ENCODE measurements around the gene CASD1.

Gene CASD1

DNA sequence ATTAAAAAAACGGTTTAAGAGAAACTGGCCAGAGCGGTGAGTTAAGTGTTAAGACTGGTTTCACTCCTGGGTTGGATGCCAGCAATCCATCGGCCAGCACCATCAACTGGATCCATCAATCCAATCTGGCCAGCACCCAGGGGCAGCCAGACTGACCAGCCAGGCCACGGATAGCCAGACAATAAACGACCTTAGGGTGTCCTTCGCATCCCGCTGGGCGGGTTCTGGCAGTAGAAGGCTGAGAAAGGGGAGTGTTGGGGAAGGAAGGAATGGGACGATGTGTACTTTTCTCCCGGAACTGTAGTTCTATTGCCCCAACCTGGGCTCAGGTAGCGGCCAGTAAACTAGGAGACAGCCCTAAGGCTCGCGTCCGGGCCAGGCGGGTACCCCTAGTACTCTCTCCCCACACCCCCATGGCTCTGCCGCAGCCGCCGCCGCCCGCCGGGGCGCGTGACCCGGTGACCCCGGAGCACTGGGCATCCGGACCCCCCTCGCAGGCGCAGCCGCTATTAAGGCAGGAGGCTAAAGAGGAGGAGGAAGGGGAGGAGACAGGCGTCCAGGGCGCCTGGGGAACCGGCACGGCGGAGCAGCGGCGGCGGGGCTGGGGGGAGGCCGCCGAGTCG, at the start of gene CASD1:
TSS of gene CASD1 (plus strand) at position 546 of the 623 bp plus-strand sequence. CDS start 276 bp downstream, outside the sequence.
- TF ChIP-seq, protein P1, sequence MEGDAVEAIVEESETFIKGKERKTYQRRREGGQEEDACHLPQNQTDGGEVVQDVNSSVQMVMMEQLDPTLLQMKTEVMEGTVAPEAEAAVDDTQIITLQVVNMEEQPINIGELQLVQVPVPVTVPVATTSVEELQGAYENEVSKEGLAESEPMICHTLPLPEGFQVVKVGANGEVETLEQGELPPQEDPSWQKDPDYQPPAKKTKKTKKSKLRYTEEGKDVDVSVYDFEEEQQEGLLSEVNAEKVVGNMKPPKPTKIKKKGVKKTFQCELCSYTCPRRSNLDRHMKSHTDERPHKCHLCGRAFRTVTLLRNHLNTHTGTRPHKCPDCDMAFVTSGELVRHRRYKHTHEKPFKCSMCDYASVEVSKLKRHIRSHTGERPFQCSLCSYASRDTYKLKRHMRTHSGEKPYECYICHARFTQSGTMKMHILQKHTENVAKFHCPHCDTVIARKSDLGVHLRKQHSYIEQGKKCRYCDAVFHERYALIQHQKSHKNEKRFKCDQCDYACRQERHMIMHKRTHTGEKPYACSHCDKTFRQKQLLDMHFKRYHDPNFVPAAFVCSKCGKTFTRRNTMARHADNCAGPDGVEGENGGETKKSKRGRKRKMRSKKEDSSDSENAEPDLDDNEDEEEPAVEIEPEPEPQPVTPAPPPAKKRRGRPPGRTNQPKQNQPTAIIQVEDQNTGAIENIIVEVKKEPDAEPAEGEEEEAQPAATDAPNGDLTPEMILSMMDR (IDR thresholded peaks at IDR 0.05; ENCODE audit: insufficient read depth, low read depth, low read length, missing control alignments) = no peak
- peak within 1 kb of the TSS; percentile 53 for H3K4me3 ChIP-seq (ENCODE audit: low read length)
- no peak for DNase-seq (ENCODE audit: low read depth)

DNA sequence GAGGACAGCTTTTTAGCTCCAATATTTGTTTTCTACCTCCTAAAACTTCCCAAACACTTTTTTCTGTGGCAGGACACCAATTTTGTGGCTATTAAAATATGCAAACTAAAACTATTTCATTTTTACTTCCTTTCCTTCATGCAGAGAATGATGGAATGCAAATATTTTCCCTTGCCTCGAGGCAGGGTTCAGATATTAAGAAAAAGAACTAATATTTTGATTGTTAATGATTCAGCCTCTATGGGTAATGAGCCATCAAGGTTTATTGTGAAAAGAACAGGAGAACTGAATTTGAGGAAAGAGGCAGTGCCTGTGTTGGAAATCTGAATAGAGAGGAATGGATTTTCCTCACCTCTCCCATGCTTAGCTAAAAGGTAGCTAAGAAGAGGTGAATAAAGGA, 43.1 kb upstream of the CASD1 start:
- DNase-seq (ENCODE audit: low read depth) = no peak
- H3K4me3 ChIP-seq (ENCODE audit: low read length) = no peak overlapping the region
- TF ChIP-seq, protein P1 (IDR thresholded peaks at IDR 0.05; ENCODE audit: insufficient read depth, low read depth, low read length, missing control alignments) = no peak

- TF ChIP-seq, protein P1 (IDR thresholded peaks at IDR 0.05; ENCODE audit: insufficient read depth, low read depth, low read length, missing control alignments) = no peak
- no peak for DNase-seq (ENCODE audit: low read depth)
- no peak overlapping the region for H3K4me3 ChIP-seq (ENCODE audit: low read length)
These were observed 38.0 kb upstream of the CASD1 start for GRCh38 chr7:94471604-94472003.

DNA sequence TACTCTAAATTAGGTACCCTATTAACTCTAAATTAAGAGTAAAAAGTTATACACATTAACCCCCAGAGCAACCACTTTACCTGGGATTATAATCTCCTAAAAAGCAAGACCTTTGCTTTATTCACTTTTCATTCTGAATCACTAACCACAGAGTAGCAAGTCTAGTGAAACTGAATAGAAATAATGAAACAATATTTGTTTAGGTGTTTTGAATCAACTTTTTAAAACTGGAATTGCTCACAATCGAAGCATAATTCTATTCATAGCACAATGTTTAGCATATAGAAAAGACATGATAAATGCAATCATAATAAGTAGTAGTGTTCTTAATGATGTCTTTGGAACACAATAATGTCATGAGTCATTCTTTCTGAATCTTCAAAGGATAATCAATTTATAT, 37.0 kb upstream of the CASD1 start:
- H3K4me3 ChIP-seq (ENCODE audit: low read length) = no peak overlapping the region
- TF ChIP-seq, protein P1 (IDR thresholded peaks at IDR 0.05; ENCODE audit: insufficient read depth, low read depth, low read length, missing control alignments) = no peak
- DNase-seq (ENCODE audit: low read depth) = no peak

DNA sequence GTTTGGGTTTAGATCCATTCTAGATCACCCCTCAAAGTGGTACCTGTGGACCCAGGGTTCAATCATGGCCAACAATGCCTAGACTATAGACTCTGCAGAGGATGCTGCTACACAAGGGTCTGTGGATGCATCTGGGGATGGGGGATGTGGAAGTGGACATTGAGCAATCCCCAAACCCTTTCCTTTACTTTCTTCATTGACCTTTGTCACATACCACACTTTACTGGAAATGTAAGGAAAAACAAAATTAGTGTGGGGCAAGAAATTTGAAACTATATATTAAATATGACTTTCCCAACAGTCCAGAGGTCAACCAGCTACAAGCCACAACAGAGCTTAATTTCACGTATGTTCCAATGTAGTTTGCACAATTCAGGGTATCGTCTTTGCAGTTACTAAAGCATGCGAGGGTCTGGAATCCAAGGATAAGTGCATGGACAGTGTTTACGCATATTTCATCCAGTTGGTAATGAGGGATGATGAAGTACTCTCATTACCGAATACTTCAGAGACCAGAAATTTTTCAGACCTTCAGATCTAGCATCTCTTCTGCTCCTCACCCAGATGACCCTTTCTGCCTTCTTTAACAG, 33.3 kb upstream of the CASD1 start:
- DNase-seq (ENCODE audit: low read depth) = no peak
- TF ChIP-seq, protein P1 (IDR thresholded peaks at IDR 0.05; ENCODE audit: insufficient read depth, low read depth, low read length, missing control alignments) = no peak
- H3K4me3 ChIP-seq (ENCODE audit: low read length) = no peak overlapping the region

DNA sequence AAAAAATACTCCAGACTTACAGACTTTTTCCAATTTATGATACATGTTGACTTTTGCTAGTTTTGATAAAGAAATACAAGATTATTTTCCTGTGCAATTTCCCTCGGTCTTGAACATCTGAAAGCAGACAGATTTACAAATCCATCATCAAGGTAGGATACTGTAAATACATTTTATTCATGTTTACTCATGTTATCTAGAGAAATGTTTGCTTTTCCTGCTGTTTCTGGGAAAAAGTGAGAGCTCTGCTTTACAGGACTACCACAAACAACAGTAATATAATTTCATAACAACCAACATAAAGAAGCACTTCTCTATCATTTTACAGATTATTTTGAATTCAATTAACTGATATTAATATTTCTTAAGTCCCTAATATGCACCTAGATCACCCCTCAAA, 31.7 kb upstream of the CASD1 start:
- H3K4me3 ChIP-seq (ENCODE audit: low read length) = no peak overlapping the region
- no peak for DNase-seq (ENCODE audit: low read depth)
- TF ChIP-seq, protein P1 (IDR thresholded peaks at IDR 0.05; ENCODE audit: insufficient read depth, low read depth, low read length, missing control alignments) = no peak

Data from epithelial cell of esophagus (primary cell).